A673 (cell line): ENCODE measurements around the gene C19orf67.

Source experiments
- CTCF ChIP-seq: fragments of 300-800, 200-600 bp; sonication (generic); conservative IDR thresholded peaks from 2 replicates; pipeline ENCODE4 v1.5.1; 2017; ENCODE audit warnings: low read depth, mild to moderate bottlenecking, antibody characterized with exemption, low read length, moderate library complexity, mixed read lengths
- EZH2 ChIP-seq: fragments of 200-600 bp; sonication (generic); IDR thresholded peaks from 2 replicates; pipeline ENCODE4 v1.6.1; 2017; ENCODE audit warnings: borderline replicate concordance, low read depth, mild to moderate bottlenecking, mixed read lengths, antibody characterized with exemption, low read length; ENCODE audit not compliant: poor library complexity, severe bottlenecking

DNA sequence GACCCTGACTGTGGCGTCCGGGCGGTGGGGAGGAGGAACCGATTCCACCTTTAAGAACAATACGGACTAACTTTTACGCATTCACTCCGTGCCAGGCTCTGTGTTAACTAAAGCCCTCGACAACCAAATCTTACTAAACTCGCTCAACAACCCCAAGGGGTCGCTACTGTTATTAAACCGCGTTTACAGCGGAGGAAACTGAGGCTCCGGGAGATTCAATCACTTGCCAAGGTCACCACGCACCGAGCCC lies 3.8 kb upstream of the C19orf67 start:
- TF ChIP-seq CTCF, result peak; percentile 45
- TF ChIP-seq EZH2, result no peak
